ENCODE results near the gene TRMU.

TRMU gene

GRCh38 chr22:46406349-46406748, 70.8 kb downstream of the TRMU start:
- DNase-seq (ENCODE audit: low read depth), result no peak
- no peak for TF ChIP-seq CTCF (IDR thresholded peaks at IDR 0.05; ENCODE audit: control insufficient read depth, insufficient read depth, low read depth, low read length, missing control alignments)

GRCh38 chr22:46406791-46407190, 71.3 kb downstream of the TRMU start:
- no peak for DNase-seq (ENCODE audit: low read depth)
- H3K4me3 ChIP-seq (ENCODE audit: control insufficient read depth, low read depth, low read length), result no peak overlapping the region
- TF ChIP-seq CTCF (IDR thresholded peaks at IDR 0.05; ENCODE audit: control insufficient read depth, insufficient read depth, low read depth, low read length, missing control alignments), result no peak

More at GRCh38 chr22:46406349-46406748, 70.8 kb downstream of the TRMU start:
- no peak overlapping the region for H3K4me3 ChIP-seq (ENCODE audit: control insufficient read depth, low read depth, low read length)
